NCI-H146 treated with DMSO at 0.1 percent for 48 hours (cell line): ENCODE data around the gene HDAC11.
"Not testable (repeated sequence)": the region's sequence is repeated elsewhere in the genome, so short reads cannot be mapped to it uniquely, and the experiment has no call there.

Experiments
- DNase-seq: peaks from one replicate; lab custom pipeline; 2025; ENCODE audit not compliant: unreplicated experiment; lab: John Stamatoyannopoulos, UW

HDAC11 gene, protein sequence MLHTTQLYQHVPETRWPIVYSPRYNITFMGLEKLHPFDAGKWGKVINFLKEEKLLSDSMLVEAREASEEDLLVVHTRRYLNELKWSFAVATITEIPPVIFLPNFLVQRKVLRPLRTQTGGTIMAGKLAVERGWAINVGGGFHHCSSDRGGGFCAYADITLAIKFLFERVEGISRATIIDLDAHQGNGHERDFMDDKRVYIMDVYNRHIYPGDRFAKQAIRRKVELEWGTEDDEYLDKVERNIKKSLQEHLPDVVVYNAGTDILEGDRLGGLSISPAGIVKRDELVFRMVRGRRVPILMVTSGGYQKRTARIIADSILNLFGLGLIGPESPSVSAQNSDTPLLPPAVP

GRCh38 chr3:13479582-13480339, at the start of gene HDAC11:
TSS of gene HDAC11 (plus strand) at chr3:13480306. CDS start at chr3:13480348, 42 bp downstream.
- peak; percentile 74 for DNase-seq

GRCh38 chr3:13430411-13430875, 49.7 kb upstream of the HDAC11 start:
- DNase-seq, result not testable (repeated sequence)

DNA sequence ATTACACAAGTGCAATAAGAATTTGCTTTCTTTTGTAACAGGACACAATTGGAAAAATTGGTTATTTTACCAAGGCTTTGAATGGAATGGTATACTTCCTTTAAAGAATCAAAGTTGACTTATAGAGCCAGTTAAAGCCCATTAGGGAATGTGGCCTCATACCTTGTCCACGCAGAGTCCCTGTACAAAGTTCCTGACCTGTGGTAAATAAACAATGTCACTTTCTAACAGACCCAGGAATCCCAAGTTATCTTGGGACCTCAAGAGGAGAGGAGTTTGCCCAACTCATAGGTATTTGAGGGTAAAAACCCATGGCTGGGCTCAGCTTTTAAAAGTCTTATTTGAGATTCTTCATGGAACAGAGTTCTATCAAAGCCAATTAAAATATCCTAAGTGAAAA, 48.0 kb upstream of the HDAC11 start:
- DNase-seq, result no peak

DNA sequence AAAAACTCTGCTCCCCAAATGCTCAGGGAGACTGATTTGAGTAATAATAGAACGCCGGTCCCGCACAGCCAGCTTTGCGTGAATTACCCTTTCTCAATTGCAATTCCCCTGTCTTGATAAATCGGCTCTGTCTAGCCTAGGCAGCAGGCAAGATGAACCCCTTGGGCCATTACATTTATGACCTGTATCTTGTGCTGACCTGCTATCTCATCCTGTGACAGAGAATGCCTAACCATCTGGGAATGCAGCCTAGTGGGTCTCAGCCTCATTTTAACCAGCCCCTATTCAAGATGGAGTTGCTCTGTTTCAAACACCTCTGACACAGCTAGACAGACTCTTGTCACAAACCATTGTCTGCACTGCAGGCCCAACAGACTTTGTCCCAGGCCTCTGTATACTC, 46.2 kb upstream of the HDAC11 start:
- DNase-seq, result no peak

DNA sequence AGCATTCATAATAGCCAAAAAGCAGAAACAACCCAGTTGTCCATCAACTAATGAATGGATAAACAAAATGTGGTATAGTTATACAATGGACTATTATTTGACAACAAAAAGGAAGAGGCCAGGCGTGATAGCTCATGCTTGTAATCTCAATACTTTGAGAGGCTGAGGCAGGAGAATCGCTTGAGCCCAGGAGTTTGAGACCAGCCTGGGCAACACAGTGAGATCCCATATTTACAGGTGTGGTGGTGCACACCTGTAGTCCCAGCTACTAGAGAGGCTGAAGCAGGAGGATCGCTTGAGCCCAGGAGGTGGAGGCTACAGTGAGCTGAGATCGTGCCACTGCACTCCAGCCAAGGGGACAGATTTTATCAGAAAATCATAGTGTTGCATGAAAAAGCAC, 43.9 kb upstream of the HDAC11 start:
- DNase-seq, result not testable (repeated sequence)

DNA sequence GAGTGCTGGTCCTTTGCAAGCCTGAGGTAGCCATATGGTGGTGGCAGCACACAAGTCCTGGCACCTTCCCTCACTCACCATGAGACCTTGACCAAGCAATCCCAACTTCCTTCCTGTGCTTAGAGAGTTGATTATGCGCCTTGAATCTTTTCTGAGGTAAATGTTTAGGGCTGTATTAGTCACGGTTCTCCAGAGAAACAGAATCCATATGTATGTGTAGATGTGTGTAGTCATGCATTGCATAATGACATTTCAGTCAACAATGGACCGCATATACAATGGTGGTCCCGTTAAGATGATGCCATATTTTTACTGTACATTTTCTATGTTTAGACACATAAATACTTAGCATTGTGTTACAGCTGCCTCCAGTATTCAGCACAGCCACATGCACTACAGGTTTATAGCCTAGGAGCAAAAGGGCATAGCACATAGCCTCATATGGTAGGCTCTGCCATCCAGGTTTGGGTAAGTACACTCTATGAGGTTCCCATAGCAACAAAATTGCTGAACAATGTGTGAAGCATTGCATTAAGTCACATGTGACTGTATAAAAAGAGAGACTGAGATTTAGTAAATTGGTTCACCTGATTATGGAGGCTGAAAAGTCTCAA, 39.8 kb upstream of the HDAC11 start:
- no peak for DNase-seq

GRCh38 chr3:13442882-13443281, 37.2 kb upstream of the HDAC11 start:
- not testable (repeated sequence) for DNase-seq

- DNase-seq, result no peak
Observed at GRCh38 chr3:13451301-13451673, 28.8 kb upstream of the HDAC11 start.

DNA sequence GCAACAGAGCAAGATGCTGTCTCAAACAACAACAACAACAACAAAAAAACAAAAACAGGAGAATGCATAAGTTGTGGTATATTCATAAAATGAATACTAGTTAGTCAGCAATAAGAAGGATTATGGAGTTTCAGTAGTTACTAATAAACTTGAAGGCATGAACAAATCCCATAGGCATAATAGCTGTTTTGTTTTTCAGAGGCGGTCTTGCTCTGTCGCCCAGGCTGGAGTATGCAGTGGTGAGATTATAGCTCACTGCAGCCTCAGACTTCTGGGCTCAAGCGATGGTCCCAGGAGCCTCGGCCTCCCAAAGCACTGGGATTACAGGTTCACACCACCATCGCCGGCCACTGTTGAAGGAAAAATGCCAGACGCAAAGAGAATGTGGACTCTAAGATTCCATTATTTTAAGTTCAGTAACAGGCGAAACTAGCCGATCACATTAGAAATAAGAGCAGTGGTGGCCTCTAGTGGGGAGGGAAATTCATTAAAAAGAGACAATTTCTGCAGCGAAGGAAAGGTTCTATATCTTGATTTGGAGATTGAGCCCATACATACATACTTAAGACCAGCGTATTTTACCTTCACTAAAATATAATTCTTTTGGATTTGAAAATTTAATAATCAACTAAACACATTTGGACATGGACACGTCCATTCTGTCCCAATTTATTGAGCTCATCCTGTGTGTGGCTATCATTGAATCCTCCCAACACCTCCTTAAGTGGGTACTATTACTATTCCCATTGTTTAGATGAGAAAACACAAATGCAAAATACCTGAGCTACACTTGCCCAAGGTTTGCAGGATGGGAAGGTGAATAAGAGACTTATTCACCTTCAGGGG, 27.4 kb upstream of the HDAC11 start:
- peak; percentile 16 for DNase-seq

- no peak for DNase-seq
Observed at GRCh38 chr3:13455644-13456043, 24.5 kb upstream of the HDAC11 start.

DNA sequence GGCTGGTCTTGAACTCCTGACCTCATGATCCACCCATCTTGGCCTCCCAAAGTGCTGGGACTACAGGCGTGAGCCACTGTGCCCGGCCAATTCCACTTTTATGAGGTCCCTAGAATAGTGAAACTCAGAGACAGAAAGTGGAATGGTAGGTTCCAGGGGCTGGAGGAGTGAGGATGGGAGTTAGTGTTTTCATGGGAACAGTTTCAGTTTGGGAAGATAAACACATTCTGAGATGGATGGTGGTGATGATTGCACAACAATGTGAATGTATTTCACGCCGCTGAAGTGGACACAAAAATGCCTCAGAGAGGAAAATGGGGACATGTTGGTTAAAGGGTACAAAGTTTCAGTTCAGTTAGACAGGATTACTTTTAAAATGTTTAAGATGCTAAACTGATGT, 22.5 kb upstream of the HDAC11 start:
- no peak for DNase-seq

GRCh38 chr3:13459605-13460340, 20.3 kb upstream of the HDAC11 start:
- DNase-seq, result no peak

DNA sequence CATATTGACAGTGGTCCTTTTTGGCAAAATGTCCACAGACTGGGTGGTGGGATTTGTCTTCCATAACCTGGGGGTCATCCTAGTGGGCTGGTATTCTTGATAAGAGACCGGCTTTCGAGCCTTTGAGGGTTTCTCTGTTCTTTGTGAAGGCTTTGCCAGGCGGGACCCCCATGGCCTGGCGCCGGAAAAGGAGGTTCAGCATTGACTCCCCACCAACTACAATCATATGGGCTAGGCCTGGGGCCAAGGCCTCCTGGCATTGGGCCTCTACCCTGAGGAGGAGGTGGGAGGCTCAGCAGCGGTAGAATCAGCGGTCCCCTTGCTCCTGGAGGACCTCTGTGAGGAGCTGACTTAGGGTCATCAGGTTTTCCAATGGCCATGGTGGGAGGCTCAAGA, 19.8 kb upstream of the HDAC11 start:
- no peak for DNase-seq

- peak; percentile 9 for DNase-seq
Observed at GRCh38 chr3:13461169-13462124, 18.7 kb upstream of the HDAC11 start.

DNA sequence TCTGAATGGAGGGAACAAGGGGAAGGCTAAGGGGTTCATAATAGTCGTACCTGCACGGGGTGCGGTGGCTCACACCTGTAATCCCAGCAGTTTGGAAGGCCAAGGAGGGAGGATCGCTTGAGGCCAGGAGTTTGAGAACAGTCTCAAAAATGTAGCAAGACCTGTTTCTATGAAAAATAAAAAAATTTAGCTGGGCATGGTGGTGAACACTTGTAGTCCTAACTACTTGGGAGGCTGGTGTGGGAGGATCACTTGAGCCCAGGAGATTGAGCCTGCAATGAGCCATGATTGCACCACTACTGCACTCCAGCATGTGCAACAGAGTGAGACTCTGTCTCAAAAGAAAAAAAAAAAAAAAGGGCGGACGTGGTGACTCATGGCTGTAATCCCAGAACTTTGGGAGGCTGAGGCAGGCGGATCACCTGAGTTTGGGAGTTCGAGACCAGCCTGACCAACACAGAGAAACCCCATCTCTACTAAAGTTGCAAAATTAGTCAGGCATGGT, 17.9 kb upstream of the HDAC11 start:
- DNase-seq, result no peak

GRCh38 chr3:13462822-13463221, 17.3 kb upstream of the HDAC11 start:
- no peak for DNase-seq

DNA sequence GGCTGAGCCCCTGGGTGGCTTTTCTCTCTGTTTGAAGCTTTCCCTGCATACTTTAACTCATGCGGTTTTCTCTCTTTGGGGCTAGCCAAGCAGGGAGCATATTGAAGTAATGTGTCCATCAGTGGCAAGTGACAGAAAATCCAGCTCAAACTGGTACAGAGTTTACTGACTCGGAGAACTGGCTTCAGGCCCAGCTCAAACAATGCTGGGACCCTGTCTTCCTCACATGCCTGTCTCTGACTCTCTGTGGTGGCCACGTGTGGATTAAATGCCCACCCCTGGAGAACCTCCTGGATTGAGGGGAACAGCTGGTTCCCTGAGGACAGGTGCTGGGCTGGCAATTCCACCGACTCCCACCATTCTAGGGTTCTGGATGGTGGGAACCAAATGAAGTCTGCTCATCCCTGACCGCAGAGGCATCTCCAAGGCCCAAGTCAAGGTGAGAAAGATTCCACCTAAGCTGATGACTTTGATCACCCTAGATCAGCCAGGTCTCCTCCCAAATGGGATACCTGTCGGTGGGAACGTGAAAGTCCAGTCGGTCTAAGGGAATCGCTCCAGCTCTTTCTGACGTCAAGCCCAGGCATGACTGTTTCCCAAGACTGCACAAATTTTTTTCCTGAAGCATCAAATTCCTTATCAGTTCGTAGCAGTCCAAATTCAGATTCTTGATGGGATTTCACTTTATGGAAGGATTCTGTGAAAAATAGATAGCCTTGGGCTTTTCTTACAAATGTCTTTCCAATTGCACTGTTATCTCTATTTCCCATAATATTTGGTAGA, 16.3 kb upstream of the HDAC11 start:
- DNase-seq, result no peak

GRCh38 chr3:13465236-13465873, 14.8 kb upstream of the HDAC11 start:
- no peak for DNase-seq
